ENCODE measurements around the gene TLE2.

Gene TLE2

GRCh38 chr19:3005345-3005744 lies 23.7 kb downstream of the TLE2 start:
- no peak for DNase-seq (ENCODE audit: low spot score)
- no peak for TF ChIP-seq CTCF (IDR thresholded peaks at IDR 0.05; ENCODE audit: extremely low read depth, insufficient read depth, missing control alignments)
- in situ Hi-C loops (cut with MboI; ENCODE audit: low pct_unique_long_range_greater_than_20kb, low sequenced_read_pairs, unreplicated experiment) = no loop called here

DNA sequence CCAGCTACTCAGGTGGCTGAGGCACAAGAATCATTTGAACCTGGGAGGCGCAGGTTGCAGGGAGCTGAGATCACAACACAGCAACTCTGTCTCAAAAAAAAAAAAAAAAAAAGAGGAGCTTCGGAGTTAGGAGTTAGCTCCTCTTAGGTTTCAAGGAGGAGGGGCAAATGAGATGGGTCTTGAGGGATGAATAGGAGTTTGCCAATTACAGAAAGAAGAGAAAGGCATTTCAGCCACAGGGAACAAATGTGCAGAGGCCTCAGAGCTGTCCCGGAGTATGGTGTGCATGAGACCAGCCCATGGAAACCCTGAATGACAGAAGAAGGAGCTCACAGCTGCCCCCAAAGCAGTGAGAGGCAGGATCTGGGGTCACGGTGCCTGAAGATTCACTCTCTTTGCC lies 24.6 kb downstream of the TLE2 start:
- DNase-seq (ENCODE audit: low spot score) = no peak
- TF ChIP-seq CTCF (IDR thresholded peaks at IDR 0.05; ENCODE audit: extremely low read depth, insufficient read depth, missing control alignments) = no peak
- in situ Hi-C loops (cut with MboI; ENCODE audit: low pct_unique_long_range_greater_than_20kb, low sequenced_read_pairs, unreplicated experiment) = no loop called here

DNA sequence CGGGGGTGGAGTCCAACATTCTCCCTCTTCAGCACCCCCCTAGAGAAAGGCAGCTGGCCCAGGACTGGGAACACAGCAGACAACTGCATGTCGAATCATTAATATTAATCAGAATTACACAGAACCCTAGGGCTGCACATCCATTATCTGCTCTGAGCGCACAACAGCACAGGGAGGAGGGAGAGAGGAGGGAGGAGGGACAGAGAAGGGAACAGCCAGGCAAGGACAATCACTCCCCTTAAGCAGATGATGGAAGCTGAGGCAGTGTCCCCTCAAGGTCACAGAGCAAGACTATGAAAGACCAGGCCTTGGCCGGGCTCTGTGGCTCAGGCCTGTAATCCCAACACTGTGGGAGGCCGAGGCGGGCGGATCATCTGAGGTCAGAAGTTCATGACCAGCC lies 26.0 kb downstream of the TLE2 start:
- TF ChIP-seq CTCF (IDR thresholded peaks at IDR 0.05; ENCODE audit: extremely low read depth, insufficient read depth, missing control alignments) = no peak
- in situ Hi-C loops (cut with MboI; ENCODE audit: low pct_unique_long_range_greater_than_20kb, low sequenced_read_pairs, unreplicated experiment) = no loop called here
- DNase-seq (ENCODE audit: low spot score) = no peak

- in situ Hi-C loops (cut with MboI; ENCODE audit: low pct_unique_long_range_greater_than_20kb, low sequenced_read_pairs, unreplicated experiment) = no loop called here
- no peak for DNase-seq (ENCODE audit: low spot score)
- TF ChIP-seq CTCF (IDR thresholded peaks at IDR 0.05; ENCODE audit: extremely low read depth, insufficient read depth, missing control alignments) = no peak
Observed at GRCh38 chr19:3001235-3001800, 27.8 kb downstream of the TLE2 start.

GRCh38 chr19:2998642-2999041 lies 30.4 kb downstream of the TLE2 start:
- no peak for TF ChIP-seq CTCF (IDR thresholded peaks at IDR 0.05; ENCODE audit: extremely low read depth, insufficient read depth, missing control alignments)
- in situ Hi-C loops (cut with MboI; ENCODE audit: low pct_unique_long_range_greater_than_20kb, low sequenced_read_pairs, unreplicated experiment) = no loop called here
- no peak for DNase-seq (ENCODE audit: low spot score)

DNA sequence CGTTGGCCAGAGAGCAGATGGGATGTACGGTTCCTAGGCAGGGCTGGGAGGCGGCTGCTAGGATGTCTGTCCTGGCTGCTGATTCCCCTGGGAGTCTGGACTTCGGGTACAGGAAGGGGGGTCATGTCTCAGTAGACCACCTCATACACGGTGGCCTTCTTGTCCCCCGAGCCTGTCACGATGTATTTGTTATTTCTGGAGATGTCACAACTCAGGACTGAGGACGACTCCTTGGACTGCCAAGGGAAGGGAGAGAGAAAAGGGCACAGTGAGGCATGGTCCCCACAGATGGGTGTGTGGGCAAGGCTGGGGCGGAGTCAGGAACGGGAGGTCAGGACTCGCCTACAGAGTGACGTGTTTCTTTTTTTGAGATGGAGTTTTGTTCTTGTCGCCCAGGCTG lies 31.4 kb downstream of the TLE2 start:
- in situ Hi-C loops (cut with MboI; ENCODE audit: low pct_unique_long_range_greater_than_20kb, low sequenced_read_pairs, unreplicated experiment) = no loop called here
- no peak for DNase-seq (ENCODE audit: low spot score)
- TF ChIP-seq CTCF (IDR thresholded peaks at IDR 0.05; ENCODE audit: extremely low read depth, insufficient read depth, missing control alignments) = no peak
